K562 (cell line): ENCODE data around the gene EQTN. TPM values are rescaled to one million over a fixed set of nuclear protein-coding genes. Genes with fewer than 3 reads are reported as not detected.
A peak's percentile ranks its signal among the peaks of the same experiment; 100 is the strongest.

Source experiments
- ATF1 ChIP-seq, 2 experiments: fragments of 450-650 bp in 1 of 2; IDR thresholded peaks; 2 replicates each; pipeline ENCODE4 v1.6.1; 2016; ENCODE audit warnings: missing compliant biosample characterization in 1 of 2, missing genetic modification characterization in 1 of 2
- BRD4 ChIP-seq: fragments of 200-600 bp; sonication (generic); IDR thresholded peaks from 2 replicates; pipeline ENCODE4 v1.6.1; 2017; ENCODE audit warnings: inconsistent platforms
- CEBPB ChIP-seq: fragments of 450-650 bp; IDR thresholded peaks from 2 replicates; pipeline ENCODE4 v1.6.1; 2016; ENCODE audit warnings: missing genetic modification characterization, missing compliant biosample characterization
- E2F3 ChIP-seq: fragments of 250-450 bp; sonication (Bioruptor Pico); IDR thresholded peaks from 2 replicates; pipeline ENCODE4 v1.4.0; 2020; ENCODE audit warnings: mild to moderate bottlenecking
- FOSL1 ChIP-seq: fragments of 200-800 bp; sonication (Bioruptor generic); conservative IDR thresholded peaks from 2 replicates; pipeline ENCODE4 v1.6.1; 2016; ENCODE audit warnings: missing genetic modification characterization, missing compliant biosample characterization
- ILF3 ChIP-seq: fragments of 450-650 bp; IDR thresholded peaks from 2 replicates; pipeline ENCODE4 v1.6.1; 2018; ENCODE audit warnings: antibody characterized with exemption, mild to moderate bottlenecking, moderate library complexity, borderline replicate concordance
- JUN ChIP-seq, 2 experiments: sonication (generic) in 1 of 2; formaldehyde crosslinking in 1 of 2; IDR thresholded peaks; 2 replicates each; pipeline versions ENCODE4 v1.6.1 to v1.8.0; 2012 to 2022; ENCODE audit warnings: borderline replicate concordance in 2 of 2, mild to moderate bottlenecking in 2 of 2, improper control_type of control experiment in 1 of 2, low read depth in 1 of 2, low read length in 1 of 2, missing genetic modification reagents in 1 of 2
- L3MBTL2 ChIP-seq: fragments of 450-650 bp; IDR thresholded peaks from 2 replicates; pipeline ENCODE4 v1.6.1; 2016; ENCODE audit warnings: mild to moderate bottlenecking, moderate library complexity
- MCM7 ChIP-seq, 2 experiments: fragments of 450-650 bp; IDR thresholded peaks; 2 replicates each; pipeline ENCODE4 v1.6.1; 2016 to 2018
- NCOA2 ChIP-seq, 2 experiments: fragments of 450-650 bp; IDR thresholded peaks; 2 replicates each; pipeline ENCODE4 v1.6.1; 2018; ENCODE audit warnings: mild to moderate bottlenecking in 2 of 2, moderate library complexity in 1 of 2; ENCODE audit not compliant: partially characterized antibody in 2 of 2
- PML ChIP-seq: IDR thresholded peaks from 2 replicates; pipeline ENCODE4 v1.6.1; 2012; ENCODE audit warnings: low read length, inconsistent platforms
- POLR2G ChIP-seq: fragments of 200-400 bp; formaldehyde crosslinking; IDR thresholded peaks from 2 replicates; pipeline ENCODE4 v1.6.1; 2017; ENCODE audit warnings: low read depth, mild to moderate bottlenecking, antibody characterized with exemption, low read length, moderate library complexity
- POU5F1 ChIP-seq: fragments of 150-350 bp; IDR thresholded peaks from 2 replicates; pipeline ENCODE4 v1.6.1; 2014; ENCODE audit warnings: borderline replicate concordance, low read length, low read depth, mild to moderate bottlenecking; ENCODE audit not compliant: partially characterized antibody
- PTTG1 ChIP-seq: fragments of 450-650 bp; IDR thresholded peaks from 2 replicates; pipeline ENCODE4 v1.6.1; 2016; ENCODE audit warnings: low read depth, mild to moderate bottlenecking, missing genetic modification characterization, missing compliant biosample characterization
- RBBP5 ChIP-seq: fragments of 200-600 bp; sonication (generic); IDR thresholded peaks from 2 replicates; pipeline ENCODE4 v1.6.1; 2012; ENCODE audit warnings: borderline replicate concordance, mild to moderate bottlenecking, low read length, control low read depth, inconsistent platforms; ENCODE audit not compliant: insufficient read depth, poor library complexity, severe bottlenecking
- SMARCA4 ChIP-seq: fragments of 450-650 bp; IDR thresholded peaks from 2 replicates; pipeline ENCODE4 v1.6.1; 2016
- SRSF9 ChIP-seq: fragments of 200-400 bp; formaldehyde crosslinking; IDR thresholded peaks from 2 replicates; pipeline ENCODE4 v1.6.1; 2017; ENCODE audit warnings: low read depth, low read length, borderline replicate concordance
- STAG1 ChIP-seq: sonication (generic); formaldehyde crosslinking; IDR thresholded peaks from 2 replicates; pipeline ENCODE4 v1.5.0; 2020; ENCODE audit warnings: missing genetic modification reagents, borderline replicate concordance
- TEAD4 ChIP-seq, 2 experiments: sonication (generic) in 1 of 2; formaldehyde crosslinking in 1 of 2; IDR thresholded peaks; 2 replicates each; pipeline versions ENCODE4 v1.6.1 to v1.8.0; 2012 to 2022; ENCODE audit warnings: borderline replicate concordance in 1 of 2, inconsistent platforms in 1 of 2, low read length in 1 of 2, mild to moderate bottlenecking in 1 of 2, missing genetic modification reagents in 1 of 2
- ZNF395 ChIP-seq: fragments of 200-800 bp; sonication (Bioruptor generic); IDR thresholded peaks from 2 replicates; pipeline ENCODE4 v1.6.1; 2017; ENCODE audit warnings: missing genetic modification characterization, missing compliant biosample characterization
- ZNF511 ChIP-seq: sonication (generic); formaldehyde crosslinking; IDR thresholded peaks from 2 replicates; pipeline ENCODE4 v1.8.0; 2022; ENCODE audit warnings: mild to moderate bottlenecking, missing genetic modification reagents
- ZNF644 ChIP-seq: fragments of 200-800 bp; sonication (Bioruptor generic); IDR thresholded peaks from 2 replicates; pipeline ENCODE4 v1.6.1; 2016; ENCODE audit warnings: low read depth, missing genetic modification characterization, missing compliant biosample characterization
- ZNF696 ChIP-seq: fragments of 250-450 bp; sonication (Bioruptor Pico); conservative IDR thresholded peaks from 2 replicates; pipeline ENCODE4 v1.4.0; 2020; ENCODE audit warnings: mild to moderate bottlenecking, moderate library complexity
- polyA plus RNA-seq, 8 experiments: library from polyadenylated mRNA; depleted of rRNA in 4 of 8; stranded (reverse) in 5 of 8; unstranded in 3 of 8; fragments of >200 nt; fragmentation: Nextera tagmentation in 2 of 8; fragmentation: Illumina TruSeq in 1 of 8; extraction: Ambion mirVana in 2 of 8; extraction: Trizol in 1 of 8; gene quantifications; 2 replicates each; pipeline versions ENCODE4 v1.2.1 to v1.2.3, GENCODE V29; 2011 to 2014; ENCODE audit warnings: inconsistent platforms in 1 of 8, missing spikeins in 1 of 8
- total RNA-seq, 7 experiments: library from RNA; depleted of rRNA in 6 of 7; stranded (reverse); fragments of >200 nt in 6 of 7; fragmentation: Illumina TruSeq in 2 of 7; extraction: Trizol in 2 of 7; gene quantifications; 2 replicates each; pipeline versions ENCODE4 v1.2.1 to v1.2.3, GENCODE V29; 2011 to 2021; ENCODE audit warnings: low replicate concordance in 1 of 7
- TF ChIP-seq, protein P1 (sequence below): fragments of 250-450 bp; sonication (Bioruptor Pico); IDR thresholded peaks from 2 replicates; pipeline ENCODE4 v1.8.0; 2021; ENCODE audit warnings: moderate library complexity, mild to moderate bottlenecking, inconsistent platforms
- TF ChIP-seq, protein P2 (sequence below): fragments of 250-450 bp; sonication (Bioruptor Pico); IDR thresholded peaks from 2 replicates; pipeline ENCODE4 v1.5.0; 2021; ENCODE audit warnings: mild to moderate bottlenecking, borderline replicate concordance

EQTN gene
- total and polyA plus RNA-seq, 9 of the 15 experiments (the other 6 are each of a cell fraction or from before 2014, with no cell fraction given) = 0.15 to 0.33 (median 0.18) TPM; not detected in 4

DNA sequence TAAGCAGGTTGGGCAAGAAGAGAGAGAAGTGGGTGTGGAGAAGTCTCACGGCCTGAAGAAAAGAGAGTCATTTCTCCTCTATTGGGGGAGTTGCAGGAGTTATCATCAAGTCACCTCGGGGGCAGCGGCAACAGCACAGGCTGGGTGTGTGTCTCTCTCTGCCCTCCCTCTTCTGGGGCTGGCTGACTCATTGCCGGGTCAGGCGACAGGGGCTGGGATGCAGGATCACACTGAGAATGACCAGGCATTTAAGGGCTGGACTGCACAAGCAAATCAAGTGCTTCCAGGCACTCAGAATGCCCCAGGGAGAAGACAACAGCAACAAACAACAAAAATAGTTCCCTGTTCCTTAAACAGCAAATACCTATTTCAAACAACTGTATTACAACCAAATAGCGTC lies 6.3 kb upstream of the EQTN start (continued):
- TF ChIP-seq ZNF511 (CRISPR knock-in tag) (no peak), POLR2G (no peak), BRD4 (no peak), JUN (IDR thresholded peaks at IDR 0.05; ENCODE audit: borderline replicate concordance, low read depth, low read length) (peak; percentile 46; the same call in 1 of the 2 replicates), JUN (CRISPR knock-in tag; IDR thresholded peaks at IDR 0.05; ENCODE audit: borderline replicate concordance) (no peak), FOSL1 (peak; percentile 72), ILF3 (no peak), TEAD4 (IDR thresholded peaks at IDR 0.05; ENCODE audit: low read length) (no peak), TEAD4 (CRISPR knock-in tag; IDR thresholded peaks at IDR 0.05; ENCODE audit: borderline replicate concordance) (no peak), MCM7 (IDR thresholded peaks at IDR 0.05) (no peak), ATF1 (CRISPR knock-in tag; IDR thresholded peaks at IDR 0.05) (no peak), ATF1 (tag; IDR thresholded peaks at IDR 0.05) (no peak), ZNF395 (no peak), POU5F1 (no peak), PTTG1 (tag) (no peak), PML (no peak), STAG1 (CRISPR knock-in tag) (no peak), SRSF9 (no peak), NCOA2 (IDR thresholded peaks at IDR 0.05; ENCODE audit: partially characterized antibody in 2 of 2) (no peak), ZNF696 (CRISPR knock-in tag) (no peak), L3MBTL2 (peak; percentile 23; the same call in 1 of the 2 replicates), SMARCA4 (peak; percentile 58; the same call in 1 of the 2 replicates), CEBPB (tag) (no peak), E2F3 (CRISPR knock-in tag) (no peak), ZNF644 (tag) (no peak), RBBP5 (no peak)
- TF ChIP-seq, protein P1, sequence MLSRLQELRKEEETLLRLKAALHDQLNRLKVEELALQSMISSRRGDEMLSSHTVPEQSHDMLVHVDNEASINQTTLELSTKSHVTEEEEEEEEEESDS (CRISPR knock-in tag) = no peak
- TF ChIP-seq, protein P2, sequence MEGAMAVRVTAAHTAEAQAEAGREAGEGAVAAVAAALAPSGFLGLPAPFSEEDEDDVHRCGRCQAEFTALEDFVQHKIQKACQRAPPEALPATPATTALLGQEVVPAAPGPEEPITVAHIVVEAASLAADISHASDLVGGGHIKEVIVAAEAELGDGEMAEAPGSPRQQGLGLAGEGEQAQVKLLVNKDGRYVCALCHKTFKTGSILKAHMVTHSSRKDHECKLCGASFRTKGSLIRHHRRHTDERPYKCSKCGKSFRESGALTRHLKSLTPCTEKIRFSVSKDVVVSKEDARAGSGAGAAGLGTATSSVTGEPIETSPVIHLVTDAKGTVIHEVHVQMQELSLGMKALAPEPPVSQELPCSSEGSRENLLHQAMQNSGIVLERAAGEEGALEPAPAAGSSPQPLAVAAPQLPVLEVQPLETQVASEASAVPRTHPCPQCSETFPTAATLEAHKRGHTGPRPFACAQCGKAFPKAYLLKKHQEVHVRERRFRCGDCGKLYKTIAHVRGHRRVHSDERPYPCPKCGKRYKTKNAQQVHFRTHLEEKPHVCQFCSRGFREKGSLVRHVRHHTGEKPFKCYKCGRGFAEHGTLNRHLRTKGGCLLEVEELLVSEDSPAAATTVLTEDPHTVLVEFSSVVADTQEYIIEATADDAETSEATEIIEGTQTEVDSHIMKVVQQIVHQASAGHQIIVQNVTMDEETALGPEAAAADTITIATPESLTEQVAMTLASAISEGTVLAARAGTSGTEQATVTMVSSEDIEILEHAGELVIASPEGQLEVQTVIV = no peak
